ENCODE measurements around the gene HAUS5. TPM values are rescaled to one million over a fixed set of nuclear protein-coding genes. Genes with fewer than 3 reads are reported as not detected.

HAUS5 gene
- total RNA-seq, 1 donor from 2014 or later: 3.9 TPM

- no peak for FAIRE-seq
- H3K4me3 ChIP-seq (ENCODE audit: low read depth, low read length): peak overlapping the region; percentile 67
- no peak for DNase-seq (ENCODE audit: low read depth)
- H3K36me3 ChIP-seq (ENCODE audit: control insufficient read depth, insufficient read depth, low read length): peaks cover 2% of the 10 kb centered on the region
- no peak for TF ChIP-seq CTCF (IDR thresholded peaks at IDR 0.05; ENCODE audit: insufficient read depth, low read length, severe bottlenecking)
- no peaks in the 10 kb centered on the region for H3K27me3 ChIP-seq (ENCODE audit: control insufficient read depth, insufficient read depth, low read length)
These were observed 344 bp upstream of the HAUS5 start for GRCh38 chr19:35612224-35612558.

- no peak overlapping the region for H3K4me3 ChIP-seq (ENCODE audit: low read depth, low read length)
- H3K27me3 ChIP-seq (ENCODE audit: control insufficient read depth, insufficient read depth, low read length): no peaks in the 10 kb centered on the region
- no peak for FAIRE-seq
- no peak for TF ChIP-seq CTCF (IDR thresholded peaks at IDR 0.05; ENCODE audit: insufficient read depth, low read length, severe bottlenecking)
- peaks cover 2% of the 10 kb centered on the region for H3K36me3 ChIP-seq (ENCODE audit: control insufficient read depth, insufficient read depth, low read length)
- no peak for DNase-seq (ENCODE audit: low read depth)
These were observed 1.0 kb downstream of the HAUS5 start for GRCh38 chr19:35613574-35613973.

GRCh38 chr19:35615036-35615435 is 2.5 kb downstream of the HAUS5 start:
- Histone ChIP-seq H3K27me3 (ENCODE audit: control insufficient read depth, insufficient read depth, low read length) (no peaks in the 10 kb centered on the region), H3K4me3 (ENCODE audit: low read depth, low read length) (no peak overlapping the region), H3K36me3 (ENCODE audit: control insufficient read depth, insufficient read depth, low read length) (peaks cover 4% of the 10 kb centered on the region)
- DNase-seq (ENCODE audit: low read depth) (no peak), FAIRE-seq (no peak)
- no peak for TF ChIP-seq CTCF (IDR thresholded peaks at IDR 0.05; ENCODE audit: insufficient read depth, low read length, severe bottlenecking)

GRCh38 chr19:35618857-35619256 is 6.3 kb downstream of the HAUS5 start:
- peaks cover 4% of the 10 kb centered on the region for H3K36me3 ChIP-seq (ENCODE audit: control insufficient read depth, insufficient read depth, low read length)
- TF ChIP-seq CTCF (IDR thresholded peaks at IDR 0.05; ENCODE audit: insufficient read depth, low read length, severe bottlenecking): no peak
- DNase-seq (ENCODE audit: low read depth) (no peak), FAIRE-seq (no peak)
- no peaks in the 10 kb centered on the region for H3K27me3 ChIP-seq (ENCODE audit: control insufficient read depth, insufficient read depth, low read length)
- H3K4me3 ChIP-seq (ENCODE audit: low read depth, low read length): no peak overlapping the region

- Histone ChIP-seq H3K4me3 (ENCODE audit: low read depth, low read length) (no peak overlapping the region), H3K36me3 (ENCODE audit: control insufficient read depth, insufficient read depth, low read length) (peaks cover 4% of the 10 kb centered on the region), H3K27me3 (ENCODE audit: control insufficient read depth, insufficient read depth, low read length) (no peaks in the 10 kb centered on the region)
- no peak for TF ChIP-seq CTCF (IDR thresholded peaks at IDR 0.05; ENCODE audit: insufficient read depth, low read length, severe bottlenecking)
- DNase-seq (ENCODE audit: low read depth) (no peak), FAIRE-seq (no peak)
These were observed 6.9 kb downstream of the HAUS5 start for GRCh38 chr19:35619290-35619923.

GRCh38 chr19:35620001-35620400 is 7.5 kb downstream of the HAUS5 start:
- no peaks in the 10 kb centered on the region for H3K27me3 ChIP-seq (ENCODE audit: control insufficient read depth, insufficient read depth, low read length)
- no peak overlapping the region for H3K4me3 ChIP-seq (ENCODE audit: low read depth, low read length)
- no peak for TF ChIP-seq CTCF (IDR thresholded peaks at IDR 0.05; ENCODE audit: insufficient read depth, low read length, severe bottlenecking)
- DNase-seq (ENCODE audit: low read depth) (no peak), FAIRE-seq (no peak)
- peaks cover 4% of the 10 kb centered on the region for H3K36me3 ChIP-seq (ENCODE audit: control insufficient read depth, insufficient read depth, low read length)

Data from bronchial epithelial cell (primary cell).